Peyer's patch (tissue), 4 donors: Measurements from ENCODE around the gene HP.

Experiments
- CTCF ChIP-seq, 6 experiments: fragments of 450-650 bp in 4 of 6; fragments of 200-600 bp in 2 of 6; sonication (generic) in 1 of 6; IDR thresholded peaks; one replicate each; pipeline ENCODE4 v1.5.1; 2017 to 2019; ENCODE audit warnings: antibody characterized with exemption in 6 of 6, mild to moderate bottlenecking in 3 of 6, moderate library complexity in 1 of 6
- POLR2A ChIP-seq, 2 donors: fragments of 450-650 bp; IDR thresholded peaks; one replicate each; pipeline ENCODE4 v1.5.1; 2017; ENCODE audit warnings: antibody characterized with exemption in 2 of 2, mild to moderate bottlenecking in 2 of 2, moderate library complexity in 2 of 2

- no peak for TF ChIP-seq CTCF (IDR thresholded peaks at IDR 0.05)
- no peak for TF ChIP-seq POLR2A (IDR thresholded peaks at IDR 0.05)
These were observed 18.2 kb upstream of the HP start for GRCh38 chr16:72036098-72036497.
